ENCODE results near the gene LRRC36. TPM values are rescaled to one million over a fixed set of nuclear protein-coding genes. Genes with fewer than 3 reads are reported as not detected.
"Not testable (repeated sequence)": the region's sequence is repeated elsewhere in the genome, so short reads cannot be mapped to it uniquely, and the experiment has no call there.

LRRC36 gene
- total RNA-seq, 1 donor from 2014 or later: not detected

- H3K27me3 ChIP-seq (ENCODE audit: control insufficient read depth in 3 of 3, insufficient read depth in 3 of 3, low read length in 3 of 3): no peaks in the 10 kb centered on the region
- H3K36me3 ChIP-seq (ENCODE audit: control insufficient read depth in 3 of 3, insufficient read depth in 3 of 3, low read length in 3 of 3): no peaks in the 10 kb centered on the region
- peaks cover 0 to 2% (median 0%) of the 10 kb centered on the region in 3 donors for H3K4me1 ChIP-seq (ENCODE audit: control insufficient read depth in 3 of 3, insufficient read depth in 3 of 3, low read length in 3 of 3)
- no peaks in the 10 kb centered on the region for H3K9me3 ChIP-seq (ENCODE audit: control insufficient read depth in 3 of 3, low read length in 3 of 3)
- no peak overlapping the region for H3K9ac ChIP-seq (ENCODE audit: low read depth in 1 of 3, low read length in 3 of 3)
- no peak overlapping the region for H3K4me3 ChIP-seq (ENCODE audit: low read length in 3 of 3)
- no peak overlapping the region for H3K27ac ChIP-seq (ENCODE audit: low read depth, low read length)
Measured at GRCh38 chr16:67341250-67341649, 14.6 kb downstream of the LRRC36 start.

GRCh38 chr16:67342616-67343015 lies 16.0 kb downstream of the LRRC36 start:
- Histone ChIP-seq H3K9me3 (ENCODE audit: control insufficient read depth in 3 of 3, low read length in 3 of 3) (no peaks in the 10 kb centered on the region), H3K27me3 (ENCODE audit: control insufficient read depth in 3 of 3, insufficient read depth in 3 of 3, low read length in 3 of 3) (no peaks in the 10 kb centered on the region), H3K4me3 (ENCODE audit: low read length in 3 of 3) (no peak overlapping the region), H3K9ac (ENCODE audit: low read depth in 1 of 3, low read length in 3 of 3) (no peak overlapping the region), H3K4me1 (ENCODE audit: control insufficient read depth in 3 of 3, insufficient read depth in 3 of 3, low read length in 3 of 3) (peaks cover 0 to 2% (median 0%) of the 10 kb centered on the region in 3 donors), H3K36me3 (ENCODE audit: control insufficient read depth in 3 of 3, insufficient read depth in 3 of 3, low read length in 3 of 3) (no peaks in the 10 kb centered on the region), H3K27ac (ENCODE audit: low read depth, low read length) (no peak overlapping the region)

GRCh38 chr16:67345401-67345800 lies 18.8 kb downstream of the LRRC36 start:
- Histone ChIP-seq H3K36me3 (ENCODE audit: control insufficient read depth in 3 of 3, insufficient read depth in 3 of 3, low read length in 3 of 3) (no peaks in the 10 kb centered on the region), H3K27me3 (ENCODE audit: control insufficient read depth in 3 of 3, insufficient read depth in 3 of 3, low read length in 3 of 3) (no peaks in the 10 kb centered on the region), H3K27ac (ENCODE audit: low read depth, low read length) (no peak overlapping the region), H3K9ac (ENCODE audit: low read depth in 1 of 3, low read length in 3 of 3) (no peak overlapping the region), H3K4me1 (ENCODE audit: control insufficient read depth in 3 of 3, insufficient read depth in 3 of 3, low read length in 3 of 3) (peaks cover 0 to 2% (median 0%) of the 10 kb centered on the region in 3 donors), H3K9me3 (ENCODE audit: control insufficient read depth in 3 of 3, low read length in 3 of 3) (no peaks in the 10 kb centered on the region), H3K4me3 (ENCODE audit: low read length in 3 of 3) (no peak overlapping the region)

GRCh38 chr16:67346341-67346740 lies 19.7 kb downstream of the LRRC36 start:
- Histone ChIP-seq H3K9me3 (ENCODE audit: control insufficient read depth in 3 of 3, low read length in 3 of 3) (no peaks in the 10 kb centered on the region), H3K27ac (ENCODE audit: low read depth, low read length) (no peak overlapping the region), H3K4me3 (ENCODE audit: low read length in 3 of 3) (no peak overlapping the region), H3K27me3 (ENCODE audit: control insufficient read depth in 3 of 3, insufficient read depth in 3 of 3, low read length in 3 of 3) (no peaks in the 10 kb centered on the region), H3K9ac (ENCODE audit: low read depth in 1 of 3, low read length in 3 of 3) (no peak overlapping the region), H3K36me3 (ENCODE audit: control insufficient read depth in 3 of 3, insufficient read depth in 3 of 3, low read length in 3 of 3) (no peaks in the 10 kb centered on the region), H3K4me1 (ENCODE audit: control insufficient read depth in 3 of 3, insufficient read depth in 3 of 3, low read length in 3 of 3) (peaks cover 0 to 2% (median 0%) of the 10 kb centered on the region in 3 donors)

- Histone ChIP-seq H3K4me3 (ENCODE audit: low read length in 3 of 3) (no peak overlapping the region), H3K36me3 (ENCODE audit: control insufficient read depth in 3 of 3, insufficient read depth in 3 of 3, low read length in 3 of 3) (no peaks in the 10 kb centered on the region), H3K27me3 (ENCODE audit: control insufficient read depth in 3 of 3, insufficient read depth in 3 of 3, low read length in 3 of 3) (no peaks in the 10 kb centered on the region)
Measured at GRCh38 chr16:67349172-67349571, 22.6 kb downstream of the LRRC36 start.

GRCh38 chr16:67350324-67350723 lies 23.7 kb downstream of the LRRC36 start:
- no peaks in the 10 kb centered on the region for H3K36me3 ChIP-seq (ENCODE audit: control insufficient read depth in 3 of 3, insufficient read depth in 3 of 3, low read length in 3 of 3)
- no peaks in the 10 kb centered on the region for H3K27me3 ChIP-seq (ENCODE audit: control insufficient read depth in 3 of 3, insufficient read depth in 3 of 3, low read length in 3 of 3)
- H3K4me1 ChIP-seq (ENCODE audit: control insufficient read depth in 3 of 3, insufficient read depth in 3 of 3, low read length in 3 of 3): no peaks in the 10 kb centered on the region
- H3K9ac ChIP-seq (ENCODE audit: low read depth in 1 of 3, low read length in 3 of 3): no peak overlapping the region
- H3K4me3 ChIP-seq (ENCODE audit: low read length in 3 of 3): no peak overlapping the region
- H3K9me3 ChIP-seq (ENCODE audit: control insufficient read depth in 3 of 3, low read length in 3 of 3): no peaks in the 10 kb centered on the region
- H3K27ac ChIP-seq (ENCODE audit: low read depth, low read length): no peak overlapping the region

More at GRCh38 chr16:67349172-67349571, 22.6 kb downstream of the LRRC36 start:
- H3K9me3 ChIP-seq (ENCODE audit: control insufficient read depth in 3 of 3, low read length in 3 of 3): no peaks in the 10 kb centered on the region
- no peak overlapping the region for H3K27ac ChIP-seq (ENCODE audit: low read depth, low read length)
- no peak overlapping the region for H3K9ac ChIP-seq (ENCODE audit: low read depth in 1 of 3, low read length in 3 of 3)
- H3K4me1 ChIP-seq (ENCODE audit: control insufficient read depth in 3 of 3, insufficient read depth in 3 of 3, low read length in 3 of 3): peaks cover 0 to 2% (median 0%) of the 10 kb centered on the region in 3 donors

- H3K36me3 ChIP-seq (ENCODE audit: control insufficient read depth in 3 of 3, insufficient read depth in 3 of 3, low read length in 3 of 3); H3K4me3 ChIP-seq (ENCODE audit: low read length in 3 of 3); H3K4me1 ChIP-seq (ENCODE audit: control insufficient read depth in 3 of 3, insufficient read depth in 3 of 3, low read length in 3 of 3); H3K9me3 ChIP-seq (ENCODE audit: control insufficient read depth in 3 of 3, low read length in 3 of 3); H3K27ac ChIP-seq (ENCODE audit: low read depth, low read length); H3K27me3 ChIP-seq (ENCODE audit: control insufficient read depth in 3 of 3, insufficient read depth in 3 of 3, low read length in 3 of 3); H3K9ac ChIP-seq (ENCODE audit: low read depth in 1 of 3, low read length in 3 of 3): not testable (repeated sequence)
Measured at GRCh38 chr16:67352463-67352862, 25.8 kb downstream of the LRRC36 start.

GRCh38 chr16:67356396-67356795 lies 29.8 kb downstream of the LRRC36 start:
- no peaks in the 10 kb centered on the region for H3K36me3 ChIP-seq (ENCODE audit: control insufficient read depth in 3 of 3, insufficient read depth in 3 of 3, low read length in 3 of 3)
- H3K9me3 ChIP-seq (ENCODE audit: control insufficient read depth in 3 of 3, low read length in 3 of 3): no peaks in the 10 kb centered on the region
- peaks cover 0 to 2% (median 0%) of the 10 kb centered on the region in 3 donors for H3K27me3 ChIP-seq (ENCODE audit: control insufficient read depth in 3 of 3, insufficient read depth in 3 of 3, low read length in 3 of 3)
- no peak overlapping the region for H3K4me3 ChIP-seq (ENCODE audit: low read length in 3 of 3)
- H3K27ac ChIP-seq (ENCODE audit: low read depth, low read length): no peak overlapping the region
- no peak overlapping the region for H3K9ac ChIP-seq (ENCODE audit: low read depth in 1 of 3, low read length in 3 of 3)
- no peaks in the 10 kb centered on the region for H3K4me1 ChIP-seq (ENCODE audit: control insufficient read depth in 3 of 3, insufficient read depth in 3 of 3, low read length in 3 of 3)

- Histone ChIP-seq H3K9me3 (ENCODE audit: control insufficient read depth in 3 of 3, low read length in 3 of 3) (no peaks in the 10 kb centered on the region), H3K27ac (ENCODE audit: low read depth, low read length) (no peak overlapping the region), H3K9ac (ENCODE audit: low read depth in 1 of 3, low read length in 3 of 3) (no peak overlapping the region), H3K4me1 (ENCODE audit: control insufficient read depth in 3 of 3, insufficient read depth in 3 of 3, low read length in 3 of 3) (no peaks in the 10 kb centered on the region), H3K36me3 (ENCODE audit: control insufficient read depth in 3 of 3, insufficient read depth in 3 of 3, low read length in 3 of 3) (no peaks in the 10 kb centered on the region), H3K4me3 (ENCODE audit: low read length in 3 of 3) (no peak overlapping the region), H3K27me3 (ENCODE audit: control insufficient read depth in 3 of 3, insufficient read depth in 3 of 3, low read length in 3 of 3) (peaks cover 0 to 2% (median 0%) of the 10 kb centered on the region in 3 donors)
Measured at GRCh38 chr16:67357561-67357960, 30.9 kb downstream of the LRRC36 start.

GRCh38 chr16:67359540-67360269 lies 33.1 kb downstream of the LRRC36 start:
- H3K4me1 ChIP-seq (ENCODE audit: control insufficient read depth in 3 of 3, insufficient read depth in 3 of 3, low read length in 3 of 3); H3K27ac ChIP-seq (ENCODE audit: low read depth, low read length); H3K27me3 ChIP-seq (ENCODE audit: control insufficient read depth in 3 of 3, insufficient read depth in 3 of 3, low read length in 3 of 3); H3K9ac ChIP-seq (ENCODE audit: low read depth in 1 of 3, low read length in 3 of 3); H3K4me3 ChIP-seq (ENCODE audit: low read length in 3 of 3); H3K9me3 ChIP-seq (ENCODE audit: control insufficient read depth in 3 of 3, low read length in 3 of 3); H3K36me3 ChIP-seq (ENCODE audit: control insufficient read depth in 3 of 3, insufficient read depth in 3 of 3, low read length in 3 of 3): not testable (repeated sequence)

All from skeletal muscle tissue (tissue), 4 donors.